ENCODE data around the gene BMP2K.
"Not testable (repeated sequence)": the region's sequence is repeated elsewhere in the genome, so short reads cannot be mapped to it uniquely, and the experiment has no call there.

The BMP2K gene

DNA sequence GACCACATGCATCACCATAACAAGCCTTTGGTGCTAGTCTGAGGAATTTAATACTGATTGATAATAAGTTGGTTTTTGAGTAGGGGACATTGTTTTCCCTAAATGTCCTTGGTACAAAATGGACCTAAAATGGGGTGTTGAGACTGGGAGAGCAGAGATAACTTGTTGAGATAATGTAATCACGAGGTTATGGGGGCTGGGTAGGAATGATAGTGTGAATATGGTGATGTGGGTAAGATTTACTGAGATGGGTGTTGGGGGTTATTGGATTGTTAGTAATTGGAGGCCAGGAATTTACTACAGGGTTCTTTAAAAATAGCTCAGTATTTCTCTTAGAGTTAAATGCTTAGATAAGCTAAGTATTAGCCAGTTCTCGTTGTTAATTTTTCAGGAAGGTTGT lies 3.9 kb downstream of the BMP2K start:
- no peak overlapping the region for H3K27ac ChIP-seq
- TF ChIP-seq, protein P1, sequence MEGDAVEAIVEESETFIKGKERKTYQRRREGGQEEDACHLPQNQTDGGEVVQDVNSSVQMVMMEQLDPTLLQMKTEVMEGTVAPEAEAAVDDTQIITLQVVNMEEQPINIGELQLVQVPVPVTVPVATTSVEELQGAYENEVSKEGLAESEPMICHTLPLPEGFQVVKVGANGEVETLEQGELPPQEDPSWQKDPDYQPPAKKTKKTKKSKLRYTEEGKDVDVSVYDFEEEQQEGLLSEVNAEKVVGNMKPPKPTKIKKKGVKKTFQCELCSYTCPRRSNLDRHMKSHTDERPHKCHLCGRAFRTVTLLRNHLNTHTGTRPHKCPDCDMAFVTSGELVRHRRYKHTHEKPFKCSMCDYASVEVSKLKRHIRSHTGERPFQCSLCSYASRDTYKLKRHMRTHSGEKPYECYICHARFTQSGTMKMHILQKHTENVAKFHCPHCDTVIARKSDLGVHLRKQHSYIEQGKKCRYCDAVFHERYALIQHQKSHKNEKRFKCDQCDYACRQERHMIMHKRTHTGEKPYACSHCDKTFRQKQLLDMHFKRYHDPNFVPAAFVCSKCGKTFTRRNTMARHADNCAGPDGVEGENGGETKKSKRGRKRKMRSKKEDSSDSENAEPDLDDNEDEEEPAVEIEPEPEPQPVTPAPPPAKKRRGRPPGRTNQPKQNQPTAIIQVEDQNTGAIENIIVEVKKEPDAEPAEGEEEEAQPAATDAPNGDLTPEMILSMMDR (conservative IDR thresholded peaks at IDR 0.05), result no peak

GRCh38 chr4:78781139-78781538 lies 5.0 kb downstream of the BMP2K start:
- H3K27ac ChIP-seq, result no peak overlapping the region
- TF ChIP-seq, protein P1 (conservative IDR thresholded peaks at IDR 0.05), result no peak

GRCh38 chr4:78781924-78782323 lies 5.8 kb downstream of the BMP2K start:
- TF ChIP-seq, protein P1 (conservative IDR thresholded peaks at IDR 0.05), result no peak
- no peak overlapping the region for H3K27ac ChIP-seq

GRCh38 chr4:78784236-78784865 lies 8.2 kb downstream of the BMP2K start:
- TF ChIP-seq, protein P1 (conservative IDR thresholded peaks at IDR 0.05), result no peak
- H3K27ac ChIP-seq, result no peak overlapping the region

DNA sequence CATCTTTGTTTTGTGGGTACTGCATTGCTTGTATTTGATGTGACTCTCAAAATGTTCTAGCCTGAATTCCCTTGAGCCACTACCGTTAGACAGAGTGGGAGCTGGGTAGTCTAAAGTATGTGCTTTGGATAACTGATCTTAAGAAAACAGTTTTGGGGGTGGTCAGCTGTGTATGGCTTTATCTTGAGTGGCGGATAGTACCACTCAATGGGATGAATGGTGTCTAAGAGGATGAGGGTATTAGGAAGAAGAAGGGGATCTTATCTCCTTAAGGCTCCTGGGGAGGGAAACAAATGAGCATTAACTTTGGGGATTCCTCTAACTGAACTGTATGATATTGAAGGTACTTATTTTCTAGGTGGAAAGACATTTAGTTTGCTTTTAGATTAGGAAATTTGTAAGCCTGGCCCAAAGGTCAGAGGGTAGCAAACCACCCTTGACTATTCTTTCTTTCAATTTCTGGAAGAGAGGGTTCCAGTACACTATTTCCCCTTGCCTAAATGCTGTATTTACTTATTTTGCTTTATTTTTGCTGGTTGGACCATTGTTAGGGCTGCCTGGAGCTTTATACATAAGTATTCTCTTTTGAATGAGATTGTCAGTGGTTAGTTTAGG lies 11.3 kb downstream of the BMP2K start:
- TF ChIP-seq, protein P1 (conservative IDR thresholded peaks at IDR 0.05), result no peak
- H3K27ac ChIP-seq, result no peak overlapping the region

GRCh38 chr4:78788007-78788889 lies 12.1 kb downstream of the BMP2K start:
- TF ChIP-seq, protein P1 (conservative IDR thresholded peaks at IDR 0.05), result no peak
- no peak overlapping the region for H3K27ac ChIP-seq

DNA sequence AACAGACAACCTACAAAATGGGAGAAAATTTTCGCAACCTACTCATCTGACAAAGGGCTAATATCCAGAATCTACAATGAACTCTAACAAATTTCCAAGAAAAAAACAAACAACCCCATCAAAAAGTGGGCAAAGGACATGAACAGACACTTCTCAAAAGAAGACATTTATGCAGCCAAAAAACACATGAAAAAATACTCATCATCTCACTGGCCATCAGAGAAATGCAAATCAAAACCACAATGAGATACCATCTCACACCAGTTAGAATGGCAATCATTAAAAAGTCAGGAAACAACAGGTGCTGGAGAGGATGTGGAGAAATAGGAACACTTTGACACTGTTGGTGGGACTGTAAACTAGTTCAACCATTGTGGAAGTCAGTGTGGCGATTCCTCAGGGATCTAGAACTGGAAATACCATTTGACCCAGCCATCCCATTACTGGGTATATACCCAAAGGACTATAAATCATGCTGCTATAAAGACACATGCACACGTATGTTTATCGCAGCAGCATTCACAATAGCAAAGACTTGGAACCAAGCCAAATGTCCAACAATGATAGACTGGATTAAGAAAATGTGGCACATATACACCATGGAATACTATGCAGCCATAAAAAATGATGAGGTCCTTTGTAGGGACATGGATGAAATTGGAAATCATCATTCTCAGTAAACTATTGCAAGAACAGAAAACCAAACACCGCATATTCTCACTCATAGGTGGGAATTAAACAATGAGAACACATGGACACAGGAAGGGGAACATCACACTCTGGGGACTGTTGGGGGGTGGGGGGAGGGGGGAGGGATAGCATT lies 19.7 kb downstream of the BMP2K start:
- H3K27ac ChIP-seq, result not testable (repeated sequence)

Data from VCaP (cell line).